A549 treated with dexamethasone at 1 μM for 4 hours (cell line): ENCODE data around the gene FAM187B. TPM values are rescaled to one million over a fixed set of nuclear protein-coding genes. Genes with fewer than 3 reads are reported as not detected.

Source experiments
- total RNA-seq: library from RNA; stranded (reverse); fragments of 200-300 nt; extraction: Qiagen RNA extraction; gene quantifications from 5 replicates; pipeline ENCODE4 v1.2.3, GENCODE V29; 2022

Gene FAM187B
- total RNA-seq = not detected in 5 replicates

DNA sequence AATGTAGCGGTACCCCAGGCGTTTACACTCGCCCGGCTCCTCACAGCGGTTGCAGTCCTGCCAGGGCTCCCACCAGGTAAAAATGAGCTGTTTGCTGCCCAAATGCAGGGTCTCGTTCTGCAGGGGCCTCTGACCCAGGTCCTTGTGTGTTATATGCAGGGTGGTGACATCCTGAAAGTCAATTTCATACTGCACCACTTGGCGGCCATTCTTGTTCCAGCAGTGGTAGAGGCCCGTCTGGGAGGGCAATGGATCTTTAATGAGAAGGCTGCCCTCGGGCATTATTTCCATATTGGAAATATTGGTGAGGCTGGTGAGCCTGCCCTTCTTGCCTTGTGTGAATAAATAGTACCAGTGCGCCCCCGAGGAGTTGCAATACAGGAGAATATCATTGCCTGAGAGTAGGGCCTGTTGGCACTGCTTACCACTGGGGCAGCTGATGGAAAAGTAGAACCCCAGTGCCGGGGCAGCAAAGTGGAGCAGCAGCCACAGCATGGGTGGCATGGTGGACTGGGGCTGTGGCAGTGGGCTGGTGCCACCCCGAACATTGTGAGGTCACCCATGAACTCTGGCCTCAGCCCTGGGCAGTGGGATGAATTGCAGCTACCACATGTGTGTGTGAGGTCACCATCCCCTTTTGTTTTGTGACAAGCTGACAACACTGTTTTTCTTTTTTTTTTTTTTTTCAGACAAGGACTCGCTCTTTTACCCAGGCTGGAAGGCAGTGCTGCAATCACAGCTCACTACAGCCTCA, at the start of gene FAM187B:
FAM187B (minus strand) TSS at position 563 of the 754 bp plus-strand sequence; CDS start at position 504, 59 bp downstream.

DNA sequence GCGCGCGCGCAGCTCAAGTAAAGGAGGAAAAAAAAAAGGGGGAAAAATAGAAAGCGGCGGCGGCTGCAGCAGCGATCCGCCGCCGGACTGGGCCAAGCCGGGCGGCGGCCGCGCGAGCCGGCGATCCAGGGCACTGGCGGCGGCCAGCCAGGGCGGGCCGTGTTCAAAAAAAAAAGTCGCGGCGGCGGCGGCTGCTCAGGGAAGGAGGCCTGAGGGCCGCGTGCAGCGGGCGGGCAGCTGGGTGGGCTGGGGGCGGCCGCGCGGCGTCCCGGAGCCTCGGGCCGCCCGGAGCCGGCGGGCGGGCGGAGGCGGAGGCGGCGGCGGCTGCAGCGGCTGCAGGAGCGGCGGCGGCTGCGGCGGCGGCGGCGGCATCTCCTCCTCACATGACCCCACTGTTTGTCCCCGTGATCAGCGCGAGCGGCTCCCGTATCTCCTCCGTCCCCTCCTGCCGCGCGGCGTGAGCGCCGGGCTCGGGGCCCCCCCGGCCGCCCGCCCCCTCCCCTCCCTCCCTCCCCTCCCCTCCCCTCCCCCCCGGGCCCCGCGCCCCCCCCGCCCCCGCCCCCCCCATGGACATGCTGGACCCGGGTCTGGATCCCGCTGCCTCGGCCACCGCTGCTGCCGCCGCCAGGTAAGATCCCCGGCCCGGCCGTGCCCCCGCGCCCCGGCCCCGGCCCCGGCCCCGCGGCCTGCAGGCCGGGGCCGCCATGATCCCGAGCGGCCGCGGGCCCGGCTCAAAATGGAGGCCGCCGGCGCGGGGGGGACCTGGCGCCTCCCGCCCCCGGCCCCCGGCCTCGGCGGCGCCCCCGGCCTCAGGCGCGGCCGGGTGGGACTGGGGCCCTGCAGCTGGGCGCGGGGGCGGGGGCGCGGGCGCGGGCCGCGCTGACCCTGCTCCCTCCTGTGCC, 40.2 kb upstream of the FAM187B start, which contains the start of gene USF2:
USF2 (plus strand) TSS at position 427 of the 902 bp plus-strand sequence; CDS start at position 567, 140 bp downstream.

DNA sequence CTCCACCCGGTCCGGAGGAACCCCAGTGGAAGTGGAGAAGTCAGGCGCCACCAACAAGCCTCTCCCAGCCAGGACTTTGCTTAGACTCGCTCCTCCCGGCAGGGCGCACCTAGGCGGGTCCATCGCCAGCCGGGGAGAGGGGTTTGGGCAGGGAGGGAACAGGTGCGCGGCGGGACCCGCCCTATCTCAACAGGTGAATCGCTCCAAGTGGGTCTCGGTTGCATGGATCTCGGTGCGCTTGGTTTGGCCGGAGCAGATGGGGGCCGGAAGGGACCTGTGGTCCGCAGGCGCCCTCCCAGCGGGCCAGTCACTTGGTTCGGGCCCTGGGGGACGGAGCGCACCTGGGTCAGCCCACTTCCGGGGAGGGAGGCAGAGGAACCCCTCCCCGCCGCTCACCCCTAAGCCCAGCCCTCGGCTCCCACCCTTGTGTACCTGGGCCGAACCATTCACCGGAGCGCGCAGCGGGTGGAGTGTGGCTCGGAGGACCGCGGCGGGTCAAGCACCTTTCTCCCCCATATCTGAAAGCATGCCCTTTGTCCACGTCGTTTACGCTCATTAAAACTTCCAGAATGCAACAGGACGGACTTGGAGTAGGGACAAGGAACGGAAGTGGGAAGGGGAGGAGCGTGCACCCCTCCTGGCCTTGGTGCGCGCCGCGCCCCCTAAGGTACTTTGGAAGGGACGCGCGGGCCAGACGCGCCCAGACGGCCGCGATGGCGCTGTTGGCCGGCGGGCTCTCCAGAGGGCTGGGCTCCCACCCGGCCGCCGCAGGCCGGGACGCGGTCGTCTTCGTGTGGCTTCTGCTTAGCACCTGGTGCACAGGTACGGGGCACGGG, 20.0 kb upstream of the FAM187B start, which contains the start of gene LSR:
LSR (plus strand) TSS at position 693 of the 836 bp plus-strand sequence; CDS start at position 714, 21 bp downstream.

Other genes with a start within 250 kb of the FAM187B start
- 106 to 154 TPM (median 148 TPM) in 5 replicates for gene GRAMD1A, start 228.4 kb downstream of the FAM187B start, total RNA-seq
- gene SCN1B, start 198.3 kb downstream of the FAM187B start, total RNA-seq = 13.7 to 19.8 TPM (median 19.1 TPM) in 5 replicates
- gene HPN, start 187.0 kb downstream of the FAM187B start, total RNA-seq = 0.03 to 0.21 TPM (median 0.09 TPM) in 5 replicates
- 0.33 to 0.67 TPM (median 0.42 TPM) in 5 replicates for gene FXYD3, start 112.9 kb downstream of the FAM187B start, total RNA-seq
- gene LGI4, start 93.7 kb downstream of the FAM187B start, total RNA-seq = 0.15 to 0.45 TPM (median 0.22 TPM) in 5 replicates
- gene FXYD1, start 89.9 kb downstream of the FAM187B start, total RNA-seq = 0.22 to 0.33 TPM in 2 of 5 replicates, not detected in the others
- gene FXYD7, start 85.5 kb downstream of the FAM187B start, total RNA-seq = 0.14 to 0.19 TPM (median 0.17 TPM) in 3 of 5 replicates, not detected in the others
- gene FXYD5, start 74.0 kb downstream of the FAM187B start, total RNA-seq = 171 to 243 TPM (median 234 TPM) in 5 replicates
- 7.4 to 11.3 TPM (median 8.8 TPM) in 5 replicates for gene LSR, start 20.3 kb upstream of the FAM187B start, total RNA-seq
- 120 to 172 TPM (median 158 TPM) in 5 replicates for gene USF2, start 40.2 kb upstream of the FAM187B start, total RNA-seq
- 0.03 to 0.13 TPM (median 0.08 TPM) in 3 of 5 replicates, not detected in the others for gene HAMP, start 53.8 kb upstream of the FAM187B start, total RNA-seq
- 0.15 TPM in 1 of 5 replicates, not detected in the others for gene MAG, start 63.4 kb upstream of the FAM187B start, total RNA-seq
- 0.88 to 1.3 TPM (median 1.1 TPM) in 5 replicates for gene CD22, start 100.4 kb upstream of the FAM187B start, total RNA-seq
- 0.06 TPM in 1 of 5 replicates, not detected in the others for gene FFAR1, start 119.2 kb upstream of the FAM187B start, total RNA-seq
- 0.06 to 0.17 TPM in 2 of 5 replicates, not detected in the others for gene FFAR3, start 129.7 kb upstream of the FAM187B start, total RNA-seq
- gene GPR42, start 142.3 kb upstream of the FAM187B start, total RNA-seq = not detected in 5 replicates
- gene FFAR2, start 219.5 kb upstream of the FAM187B start, total RNA-seq = 0.03 to 0.06 TPM (median 0.04 TPM) in 4 of 5 replicates, not detected in the other